Measurements from ENCODE around the gene LEUTX. TPM values are rescaled to one million over a fixed set of nuclear protein-coding genes. Genes with fewer than 3 reads are reported as not detected.

The LEUTX gene
- total and polyA plus RNA-seq, 3 donors from 2014 or later, result not detected

GRCh38 chr19:39814595-39814994 lies 35.9 kb downstream of the LEUTX start:
- WGBS, 2 donors, result 90 to 94% methylated on average over 3 of the region's 3 CpGs
- Histone ChIP-seq H3K27me3 (no peaks in the 10 kb centered on the region), H3K36me3 (ENCODE audit: low read depth, missing control alignments) (no peaks in the 10 kb centered on the region), H3K9me3 (no peaks in the 10 kb centered on the region), H3K27ac (no peak overlapping the region), H3K4me3 (no peak overlapping the region), H3K4me1 (no peaks in the 10 kb centered on the region)
- intact Hi-C loops (cut with DNase I; ENCODE audit: low total_unique reads), result no loop called here
- no peak for DNase-seq
- TF ChIP-seq CTCF (IDR thresholded peaks at IDR 0.05), result no peak
- no peak for TF ChIP-seq POLR2A (IDR thresholded peaks at IDR 0.05)

- no peak overlapping the region for H3K4me3 ChIP-seq
- H3K9me3 ChIP-seq, result no peaks in the 10 kb centered on the region
- H3K27me3 ChIP-seq, result no peaks in the 10 kb centered on the region
- intact Hi-C loops (cut with DNase I; ENCODE audit: low total_unique reads), result no loop called here
- H3K27ac ChIP-seq, result no peak overlapping the region
- DNase-seq, result no peak
- no peaks in the 10 kb centered on the region for H3K36me3 ChIP-seq (ENCODE audit: low read depth, missing control alignments)
- WGBS, 2 donors, result 83 to 86% methylated on average over 5 of the region's 5 CpGs
- TF ChIP-seq POLR2A (IDR thresholded peaks at IDR 0.05), result no peak
- no peak for TF ChIP-seq CTCF (IDR thresholded peaks at IDR 0.05)
- no peaks in the 10 kb centered on the region for H3K4me1 ChIP-seq
Measured at GRCh38 chr19:39816287-39817048, 37.8 kb downstream of the LEUTX start.

GRCh38 chr19:39817888-39818561 lies 39.4 kb downstream of the LEUTX start:
- no peak overlapping the region for H3K4me3 ChIP-seq
- no peaks in the 10 kb centered on the region for H3K36me3 ChIP-seq (ENCODE audit: low read depth, missing control alignments)
- no peaks in the 10 kb centered on the region for H3K9me3 ChIP-seq
- no peak for DNase-seq
- no peaks in the 10 kb centered on the region for H3K27me3 ChIP-seq
- TF ChIP-seq POLR2A (IDR thresholded peaks at IDR 0.05) (no peak), CTCF (IDR thresholded peaks at IDR 0.05) (no peak)
- no peaks in the 10 kb centered on the region for H3K4me1 ChIP-seq
- intact Hi-C loops (cut with DNase I; ENCODE audit: low total_unique reads), result no loop called here
- H3K27ac ChIP-seq, result no peak overlapping the region
- WGBS, 2 donors, result 93 to 94% methylated on average over 11 to 12 of the region's 12 CpGs

GRCh38 chr19:39818626-39819097 lies 40.0 kb downstream of the LEUTX start:
- TF ChIP-seq CTCF (IDR thresholded peaks at IDR 0.05), result no peak
- no peak for TF ChIP-seq POLR2A (IDR thresholded peaks at IDR 0.05)
- Histone ChIP-seq H3K27me3 (no peaks in the 10 kb centered on the region), H3K4me1 (no peaks in the 10 kb centered on the region), H3K9me3 (no peaks in the 10 kb centered on the region), H3K27ac (no peak overlapping the region), H3K4me3 (no peak overlapping the region), H3K36me3 (ENCODE audit: low read depth, missing control alignments) (no peaks in the 10 kb centered on the region)
- 78 to 88% methylated on average over 4 of the region's 4 CpGs for WGBS, 2 donors
- intact Hi-C loops (cut with DNase I; ENCODE audit: low total_unique reads), result no loop called here
- no peak for DNase-seq

Measured in testis (tissue), 3 donors.